Fibroblast of upper back skin (primary cell): Measurements from ENCODE around the gene NUCKS1.

Source experiments
- DNase-seq: peaks from one replicate; pipeline ENCODE4 v3.0.0-alpha.2; 2013

Gene NUCKS1

GRCh38 chr1:205666372-205667166, 83.4 kb downstream of the NUCKS1 start:
- DNase-seq = no peak

- DNase-seq = no peak
Measured at GRCh38 chr1:205665201-205666045, 84.6 kb downstream of the NUCKS1 start.

DNA sequence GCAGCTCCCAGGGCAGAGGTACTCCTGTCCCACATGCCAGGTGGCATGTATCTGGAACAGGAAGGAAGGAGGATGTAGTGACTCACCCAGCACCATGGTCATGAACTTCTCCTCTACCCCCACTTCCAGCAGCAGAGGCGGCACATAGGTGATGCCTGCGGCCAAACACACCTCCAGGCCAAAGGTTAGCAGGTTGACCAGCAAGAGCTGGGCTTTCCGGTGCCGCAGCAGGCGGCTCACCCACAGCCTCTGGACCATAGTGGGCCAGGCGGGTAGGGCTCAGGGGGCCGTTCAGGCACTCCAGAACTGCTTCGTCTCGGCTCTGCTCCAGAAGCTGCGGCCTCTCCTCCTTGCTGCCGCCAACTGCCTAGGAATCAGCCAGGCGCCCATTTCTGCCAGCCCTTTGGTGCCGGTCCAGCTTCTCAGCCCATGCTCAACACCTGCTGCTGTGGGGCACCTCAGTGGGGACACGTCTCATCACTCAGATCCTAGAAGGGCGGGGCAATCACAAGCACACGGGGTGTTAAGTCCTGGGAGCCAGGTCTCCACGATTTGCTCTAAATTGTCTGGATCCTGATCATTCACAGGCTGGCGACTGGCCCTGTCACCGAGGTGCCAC, 85.5 kb downstream of the NUCKS1 start:
- DNase-seq = no peak

DNA sequence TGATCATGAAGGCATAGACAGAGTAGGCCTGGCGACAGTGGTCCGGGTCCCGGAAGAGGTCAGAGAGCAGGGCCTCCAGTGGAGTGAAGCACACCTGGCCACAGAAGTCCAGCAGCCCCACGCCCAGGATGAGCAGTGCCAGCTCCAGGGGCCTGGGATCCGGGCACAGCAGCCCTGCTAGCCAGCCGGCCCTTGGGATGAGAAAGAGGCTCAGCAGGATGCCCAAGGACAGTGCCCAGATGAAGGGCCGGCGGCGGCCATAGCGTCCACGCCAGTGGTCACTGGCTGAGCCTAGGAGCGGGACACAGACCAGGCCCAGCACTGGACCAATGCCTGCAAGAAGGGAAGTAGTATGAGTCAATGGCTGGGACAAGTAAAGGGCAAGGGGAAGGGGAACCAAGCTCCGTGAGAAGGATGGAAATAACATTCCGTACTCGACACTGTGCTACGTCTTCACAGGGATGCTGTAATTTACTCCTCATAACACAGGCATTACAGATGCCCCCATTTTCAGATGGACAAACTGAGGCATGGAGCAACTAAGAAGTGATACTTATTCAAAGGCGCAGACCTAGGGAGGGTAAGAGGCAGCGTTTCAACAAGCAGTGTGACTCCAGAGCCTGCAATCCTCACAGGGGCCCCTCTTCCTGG, 86.6 kb downstream of the NUCKS1 start:
- DNase-seq = no peak
